ENCODE measurements around the gene PRR5.

GRCh38 chr22:44698531-44699421 lies 3.2 kb upstream of the PRR5 start:
- TF ChIP-seq CTCF (IDR thresholded peaks at IDR 0.05 in 8 of 11, conservative IDR thresholded peaks at IDR 0.05 in 3 of 11) (no peak), POLR2A (IDR thresholded peaks at IDR 0.05) (no peak), POLR2AphosphoS5 (IDR thresholded peaks at IDR 0.05) (peak in 1 of 3 donors; percentile 34)
